K562 (cell line): Measurements from ENCODE around the gene COX6B2. TPM values are rescaled to one million over a fixed set of nuclear protein-coding genes. Genes with fewer than 3 reads are reported as not detected.

Experiments
- ATAC-seq: fragments of 200-7000 bp; cut with Tn5 transposase; 3 replicates; pipeline ENCODE4 v1.9.1; 2020; ENCODE audit warnings: moderate library complexity
- BruUV-seq: library from RNA; stranded (reverse); fragments of 400-500 nt; replicated peaks from 2 replicates; lab custom pipeline; 2021; lab: Mats Ljungman, UMichigan
- CTCF ChIA-PET: fragments of 300-600 bp; formaldehyde crosslinking; extraction: SDS; loops from one replicate; lab custom pipeline; 2021; ENCODE audit warnings: low intra/inter-chr PET ratio; lab: Yijun Ruan, JAX
- POLR2A ChIA-PET: fragments of 300-600, 350-650 bp; sonication (Branson Sonifier 250); formaldehyde crosslinking; extraction: SDS; loops from one replicate; lab custom pipeline; 2021; ENCODE audit warnings: antibody characterized with exemption, inconsistent platforms; lab: Yijun Ruan, JAX
- DNase-seq, 4 experiments: peaks; one replicate each; pipeline versions ENCODE4 v3.0.0 to v3.0.0-alpha.2; 2011 to 2018; ENCODE audit warnings: low spot score in 3 of 4, mixed read lengths in 3 of 4; ENCODE audit errors: extremely low read depth in 1 of 4
- FAIRE-seq: peaks from 2 replicates; lab custom pipeline; 2011; peaks lifted over from hg19 to GRCh38; lab: Jason Lieb, UNC
- H2AFZ ChIP-seq: 2 replicates; pipeline ENCODE4 v1.6.0; 2011; ENCODE audit warnings: low read depth, low read length, control low read depth, inconsistent platforms
- H3K27ac ChIP-seq: fragments of 200-600 bp; 3 replicates; pipeline ENCODE4 v1.8.0; 2011; ENCODE audit warnings: low read depth, mild to moderate bottlenecking, control low read depth, inconsistent platforms, low read length, moderate library complexity, mixed read lengths; ENCODE audit errors: extremely low read depth
- H3K27me3 ChIP-seq, 2 experiments: fragments of 300-600 bp in 1 of 2; 2 replicates in 1 of 2; 3 replicates in 1 of 2; pipeline versions ENCODE4 v1.6.0 to v1.8.0; 2011; ENCODE audit warnings: inconsistent platforms in 2 of 2, low read length in 2 of 2, mild to moderate bottlenecking in 1 of 2, mixed read lengths in 1 of 2, moderate library complexity in 1 of 2; ENCODE audit not compliant: control insufficient read depth in 2 of 2, insufficient read depth in 2 of 2
- H3K36me3 ChIP-seq: fragments of 300-600 bp; 3 replicates; pipeline ENCODE4 v1.8.0; 2011; ENCODE audit warnings: mild to moderate bottlenecking, low read length, inconsistent platforms; ENCODE audit not compliant: control insufficient read depth, insufficient read depth
- H3K4me1 ChIP-seq, 2 experiments: fragments of 200-600 bp in 1 of 2; replicated peaks in 1 of 2; 2 replicates in 1 of 2; 3 replicates in 1 of 2; pipeline versions ENCODE4 v1.5.1 to v1.8.0; 2011; ENCODE audit warnings: inconsistent platforms in 2 of 2, low read length in 2 of 2, mild to moderate bottlenecking in 1 of 2, mixed read lengths in 1 of 2, moderate library complexity in 1 of 2; ENCODE audit not compliant: control insufficient read depth in 2 of 2, insufficient read depth in 2 of 2
- H3K4me2 ChIP-seq: 2 replicates; pipeline ENCODE4 v1.6.1; 2011; ENCODE audit warnings: low read length, control low read depth, inconsistent platforms, mixed read lengths; ENCODE audit not compliant: insufficient read depth
- H3K4me3 ChIP-seq: fragments of 200-600 bp; sonication (generic), shearing (Covaris generic); 2 replicates; pipeline ENCODE4 v1.5.1; 2016; ENCODE audit warnings: control low read depth, inconsistent platforms
- H3K79me2 ChIP-seq: fragments of 200-600 bp; 3 replicates; pipeline ENCODE4 v1.8.0; 2011; ENCODE audit warnings: low read length, inconsistent platforms; ENCODE audit not compliant: control insufficient read depth, insufficient read depth
- H3K9ac ChIP-seq, 2 experiments: 2 replicates each; pipeline versions ENCODE4 v1.6.0 to v1.6.1; 2011; ENCODE audit warnings: low read depth in 2 of 2, low read length in 2 of 2, control low read depth in 1 of 2, inconsistent platforms in 1 of 2, mild to moderate bottlenecking in 1 of 2, mixed read lengths in 1 of 2; ENCODE audit not compliant: insufficient read depth in 1 of 2
- H3K9me1 ChIP-seq: one replicate; pipeline ENCODE4 v1.6.0; 2011; ENCODE audit warnings: inconsistent platforms, mild to moderate bottlenecking, low read length, moderate library complexity; ENCODE audit not compliant: control insufficient read depth, insufficient read depth
- H3K9me3 ChIP-seq: replicated peaks from 2 replicates; pipeline ENCODE4 v1.5.1; 2011; ENCODE audit warnings: low read depth, low read length, inconsistent platforms; ENCODE audit not compliant: control insufficient read depth, insufficient read depth
- H4K20me1 ChIP-seq: replicated peaks from 2 replicates; pipeline ENCODE4 v1.6.1; 2011; ENCODE audit warnings: low read length, inconsistent platforms, mixed read lengths; ENCODE audit not compliant: control insufficient read depth, insufficient read depth
- MITF ChIP-seq: IDR thresholded peaks from 2 replicates; pipeline ENCODE4 v1.6.1; 2014; ENCODE audit warnings: antibody characterized with exemption
- MTA3 ChIP-seq: fragments of 450-650 bp; formaldehyde crosslinking; IDR thresholded peaks from 2 replicates; pipeline ENCODE4 v1.6.1; 2017; ENCODE audit warnings: mild to moderate bottlenecking, borderline replicate concordance
- NCOR1 ChIP-seq: fragments of 450-650 bp; IDR thresholded peaks from 2 replicates; pipeline ENCODE4 v1.6.1; 2016; ENCODE audit warnings: mild to moderate bottlenecking, moderate library complexity
- POLR3G ChIP-seq: IDR thresholded peaks from 2 replicates; pipeline ENCODE4 v1.6.1; 2011; ENCODE audit not compliant: insufficient read length, insufficient replicate concordance; ENCODE audit errors: extremely low read depth
- RCOR1 ChIP-seq, 2 experiments: IDR thresholded peaks; 2 replicates each; pipeline ENCODE4 v1.6.1; 2012; ENCODE audit warnings: low read depth in 2 of 2, low read length in 2 of 2, borderline replicate concordance in 1 of 2, improper control_type of control experiment in 1 of 2
- RNF219 ChIP-seq: fragments of 250-450 bp; sonication (Bioruptor Pico); IDR thresholded peaks from 2 replicates; pipeline ENCODE4 v1.5.0; 2022; ENCODE audit warnings: mild to moderate bottlenecking
- SMARCB1 ChIP-seq: IDR thresholded peaks from 2 replicates; pipeline ENCODE4 v1.6.1; 2011; ENCODE audit warnings: improper control_type of control experiment, low read depth; ENCODE audit not compliant: insufficient read length
- TCF15 ChIP-seq: fragments of 250-450 bp; sonication (Bioruptor Pico); IDR thresholded peaks from 2 replicates; pipeline ENCODE4 v1.8.0; 2022; ENCODE audit warnings: moderate library complexity, mild to moderate bottlenecking, inconsistent platforms
- WHSC1 ChIP-seq: IDR thresholded peaks from one replicate; pipeline ENCODE4 v1.6.1; 2012; ENCODE audit warnings: low read length, control low read depth, inconsistent platforms
- ZBTB12 ChIP-seq: fragments of 250-450 bp; sonication (Bioruptor Pico); IDR thresholded peaks from 2 replicates; pipeline ENCODE4 v1.4.0; 2020
- ZBTB49 ChIP-seq: sonication (generic); formaldehyde crosslinking; IDR thresholded peaks from 2 replicates; pipeline ENCODE4 v1.8.0; 2022; ENCODE audit warnings: missing genetic modification reagents, mild to moderate bottlenecking, borderline replicate concordance
- ZBTB9 ChIP-seq: fragments of 450-650 bp; formaldehyde crosslinking; IDR thresholded peaks from 2 replicates; pipeline ENCODE4 v1.4.0; 2020; ENCODE audit warnings: mild to moderate bottlenecking, moderate library complexity
- WGBS: fragments of 100-300 bp; shearing (Covaris generic); methylation state at CpG from one replicate; pipeline ENCODE4 v1.1.6; 2016; ENCODE audit warnings: low coverage, mixed read lengths; ENCODE audit not compliant: insufficient coverage; ENCODE audit errors: missing lambda C conversion rate; 5-methylcytosine and 5-hydroxymethylcytosine counted together
- in situ Hi-C: fragments of 300-500 bp; cut with MboI; formaldehyde crosslinking; loops from 4 replicates; pipeline ENCODE4 v1.15.0; 2018; ENCODE audit warnings: inconsistent platforms, mixed read lengths
- intact Hi-C: fragments of 100-400 bp; cut with micrococcal nuclease; formaldehyde crosslinking; loops from 2 replicates; pipeline ENCODE4 v1.14.2; 2022
- polyA plus RNA-seq, 8 experiments: library from polyadenylated mRNA; depleted of rRNA in 4 of 8; stranded (reverse) in 5 of 8; unstranded in 3 of 8; fragments of >200 nt; fragmentation: Nextera tagmentation in 2 of 8; fragmentation: Illumina TruSeq in 1 of 8; extraction: Ambion mirVana in 2 of 8; extraction: Trizol in 1 of 8; gene quantifications; 2 replicates each; pipeline versions ENCODE4 v1.2.1 to v1.2.3, GENCODE V29; 2011 to 2014; ENCODE audit warnings: inconsistent platforms in 1 of 8, missing spikeins in 1 of 8
- total RNA-seq, 7 experiments: library from RNA; depleted of rRNA in 6 of 7; stranded (reverse); fragments of >200 nt in 6 of 7; fragmentation: Illumina TruSeq in 2 of 7; extraction: Trizol in 2 of 7; gene quantifications; 2 replicates each; pipeline versions ENCODE4 v1.2.1 to v1.2.3, GENCODE V29; 2011 to 2021; ENCODE audit warnings: low replicate concordance in 1 of 7

COX6B2 gene
- total and polyA plus RNA-seq, 9 of the 15 experiments (the other 6 are each of a cell fraction or from before 2014, with no cell fraction given), result 0.40 to 2.5 (median 0.83) TPM

GRCh38 chr19:55365245-55365644 is 10.7 kb upstream of the COX6B2 start:
- 41% methylated on average over 7 of the region's 8 CpGs for WGBS
- FAIRE-seq (no peak), DNase-seq (no peak), ATAC-seq (no peak)
- H3K9me1 ChIP-seq, result no peaks in the 10 kb centered on the region
- no peaks in the 10 kb centered on the region for H3K36me3 ChIP-seq
- no peak overlapping the region for H3K9ac ChIP-seq
- 0 out of 2 replicates have a peak, but pooled peaks cover 3% of the 10 kb centered on the region for H4K20me1 ChIP-seq
- no peak overlapping the region for H2AFZ ChIP-seq
- in situ Hi-C loops (no loop called here), intact Hi-C loops (no loop called here)
- POLR2A ChIA-PET, result interaction anchor here (0.6 kb wide), 1 partner anchor 27 kb away, joined by 3 read pairs; no protein-coding TSS in a partner anchor
- H3K4me1 ChIP-seq, result peaks cover 0 to 57% of the 10 kb centered on the region in 2 experiments; a peak in 3 of 5 replicates
- no peak overlapping the region for H3K4me3 ChIP-seq
- no peak overlapping the region for H3K4me2 ChIP-seq
- H3K27ac ChIP-seq, result no peak overlapping the region
- CTCF ChIA-PET, result interaction anchor here (1.2 kb wide), 1 partner anchor 8 kb away, joined by 5 read pairs; no protein-coding TSS in a partner anchor
- BruUV-seq, result no TSS peak
- H3K9me3 ChIP-seq, result no peaks in the 10 kb centered on the region
- H3K27me3 ChIP-seq, result peaks cover 4% of the 10 kb centered on the region in 2 experiments; a peak in 2 of 5 replicates
- no peaks in the 10 kb centered on the region for H3K79me2 ChIP-seq
- TF ChIP-seq NCOR1, result no peak
- no peak for TF ChIP-seq WHSC1
- TF ChIP-seq ZBTB49 (CRISPR knock-in tag), result no peak
- no peak for TF ChIP-seq MITF
- TF ChIP-seq ZBTB12, result no peak
- TF ChIP-seq RCOR1 (IDR thresholded peaks at IDR 0.05; ENCODE audit: borderline replicate concordance in 1 of 2, low read depth in 2 of 2, low read length in 2 of 2), result no peak
- TF ChIP-seq MTA3, result no peak
- no peak for TF ChIP-seq SMARCB1
- no peak for TF ChIP-seq TCF15 (CRISPR knock-in tag)
- TF ChIP-seq ZBTB9, result no peak
- TF ChIP-seq RNF219 (CRISPR knock-in tag), result no peak
- TF ChIP-seq POLR3G, result no peak
